Caki2 (cell line): ENCODE results near the gene ERO1B. TPM values are rescaled to one million over a fixed set of nuclear protein-coding genes. Genes with fewer than 3 reads are reported as not detected.
A peak's percentile ranks its signal among the peaks of the same experiment; 100 is the strongest.

Experiments
- DNase-seq: peaks from one replicate; pipeline ENCODE4 v3.0.0-alpha.2; 2015; ENCODE audit warnings: low read depth
- in situ Hi-C: cut with HindIII; loops from 2 replicates; pipeline ENCODE4 v1.10.0; 2016; ENCODE audit warnings: low sequenced_read_pairs, low pct_unique_long_range_greater_than_20kb, mixed read lengths
- total RNA-seq: library from RNA; depleted of rRNA; stranded (reverse); fragments of >200 nt; shearing (Covaris generic); gene quantifications from 2 replicates; pipeline ENCODE4 v1.2.3, GENCODE V29; 2014; ENCODE audit warnings: low replicate concordance; rRNA removed

The ERO1B gene
- total RNA-seq, 1 experiment from 2014 or later, result 4.1 TPM

GRCh38 chr1:236168716-236169429 lies 112.9 kb downstream of the ERO1B start:
- DNase-seq, result peak; percentile 77
- in situ Hi-C loops, result no loop called here

GRCh38 chr1:236167578-236167977 lies 114.2 kb downstream of the ERO1B start:
- in situ Hi-C loops, result no loop called here
- DNase-seq, result no peak

GRCh38 chr1:236167154-236167553 lies 114.6 kb downstream of the ERO1B start:
- in situ Hi-C loops, result no loop called here
- no peak for DNase-seq

- in situ Hi-C loops, result no loop called here
- DNase-seq, result no peak
Observed at GRCh38 chr1:236166041-236166440, 115.7 kb downstream of the ERO1B start.

Other genes starting within 250 kb of the ERO1B start
- gene NID1, start 216.9 kb downstream of the ERO1B start, total RNA-seq, result 0.37 and 1.2 TPM in 2 replicates
- 0.84 and 5.9 TPM in 2 replicates for gene GPR137B, start 139.4 kb downstream of the ERO1B start, total RNA-seq
- gene EDARADD, start 112.3 kb upstream of the ERO1B start, total RNA-seq, result not detected in 2 replicates
- 33.3 and 59.0 TPM in 2 replicates for gene LGALS8, start 242.0 kb upstream of the ERO1B start, total RNA-seq